Measurements from ENCODE around the gene DPM2.

DNA sequence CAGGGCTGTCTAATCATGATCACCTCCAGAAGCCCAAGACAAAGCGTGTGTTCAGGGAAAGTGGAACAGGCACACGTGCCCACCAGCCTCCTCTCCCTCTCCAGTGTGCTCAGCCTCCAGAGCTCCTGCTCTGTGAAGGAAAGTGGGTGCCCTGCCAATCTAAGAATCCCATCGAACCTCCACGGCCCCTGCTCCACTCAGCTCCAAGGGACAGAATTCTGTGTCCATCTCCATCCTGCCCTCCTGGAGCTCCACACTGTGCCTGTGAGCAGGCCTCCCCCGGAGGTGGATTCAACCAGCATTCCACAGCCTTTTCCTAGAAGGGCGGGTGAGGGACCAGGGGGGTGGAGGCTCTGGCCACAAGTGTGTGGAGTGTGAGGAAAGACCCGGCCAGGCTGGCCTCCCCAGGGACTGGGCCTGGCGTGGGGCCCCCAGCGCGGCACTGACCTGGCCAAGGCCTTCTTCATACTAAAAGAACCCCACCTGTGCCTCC is 37.2 kb upstream of the DPM2 start:
- no peak for TF ChIP-seq SP1 (IDR thresholded peaks at IDR 0.05)
- no peak for TF ChIP-seq ELF4 (IDR thresholded peaks at IDR 0.05)
- TF ChIP-seq BHLHE40 (IDR thresholded peaks at IDR 0.05; ENCODE audit: borderline replicate concordance), result no peak
- no peak for TF ChIP-seq TARDBP (IDR thresholded peaks at IDR 0.05)
- TF ChIP-seq FOXA1 (IDR thresholded peaks at IDR 0.05), result no peak
- TF ChIP-seq FOXK2 (IDR thresholded peaks at IDR 0.05), result no peak
- TF ChIP-seq ZNF384 (IDR thresholded peaks at IDR 0.05), result no peak
- TF ChIP-seq SUZ12 (IDR thresholded peaks at IDR 0.05), result no peak
- no peak for TF ChIP-seq PKNOX1 (IDR thresholded peaks at IDR 0.05)
- no peak for TF ChIP-seq NFRKB (IDR thresholded peaks at IDR 0.05)
- no peak for TF ChIP-seq ARNT (IDR thresholded peaks at IDR 0.05)
- no peak for TF ChIP-seq HDGF (IDR thresholded peaks at IDR 0.05; ENCODE audit: borderline replicate concordance)

All from HEK293T (cell line).